WTC11 (cell line): Measurements from ENCODE around the gene RAB3D. TPM values are rescaled to one million over a fixed set of nuclear protein-coding genes. Genes with fewer than 3 reads are reported as not detected.

Experiments used
- ATAC-seq: fragments of 200-7000 bp; cut with Tn5 transposase; 2 replicates; pipeline ENCODE4 v1.10.0; 2021; ENCODE audit warnings: mild to moderate bottlenecking, moderate library complexity
- CTCF ChIA-PET: fragments of 300-600 bp; sonication (Branson Sonifier 250); formaldehyde crosslinking; loops from one replicate; lab custom pipeline; 2021; ENCODE audit warnings: antibody characterized with exemption; lab: Charles Lee
- POLR2A ChIA-PET: fragments of 350-600 bp; sonication (Branson Sonifier 250); formaldehyde crosslinking; loops from one replicate; lab custom pipeline; 2021; ENCODE audit warnings: antibody characterized with exemption; lab: Charles Lee
- DNase-seq: peaks from one replicate; pipeline ENCODE4 v3.0.0; 2021; ENCODE audit warnings: low spot score
- H3K27ac Mint-ChIP-seq: 2 replicates; pipeline ENCODE4 v1.8.0; 2021; ENCODE audit warnings: mixed read lengths
- H3K27me3 Mint-ChIP-seq: 2 replicates; pipeline ENCODE4 v1.8.0; 2021; ENCODE audit warnings: low read depth, mild to moderate bottlenecking, moderate library complexity, mixed read lengths
- H3K36me3 Mint-ChIP-seq: 2 replicates; pipeline ENCODE4 v1.8.0; 2021; ENCODE audit warnings: mixed read lengths
- H3K4me1 Mint-ChIP-seq: 2 replicates; pipeline ENCODE4 v1.8.0; 2022; ENCODE audit warnings: mixed read lengths
- H3K4me3 Mint-ChIP-seq: 2 replicates; pipeline ENCODE4 v1.8.0; 2021; ENCODE audit warnings: mild to moderate bottlenecking, moderate library complexity, mixed read lengths
- H3K9me3 Mint-ChIP-seq: 2 replicates; pipeline ENCODE4 v1.8.0; 2021; ENCODE audit warnings: mixed read lengths
- FOXK1 ChIP-seq: sonication (generic); formaldehyde crosslinking; IDR thresholded peaks from 2 replicates; pipeline ENCODE4 v1.8.0; 2022; ENCODE audit warnings: mild to moderate bottlenecking, moderate library complexity, missing genetic modification reagents
- GRHL2 ChIP-seq: fragments of 250-450 bp; sonication (Bioruptor Pico); IDR thresholded peaks from 2 replicates; pipeline ENCODE4 v1.8.0; 2022; ENCODE audit warnings: mild to moderate bottlenecking, moderate library complexity; ENCODE audit not compliant: insufficient replicate concordance, severe bottlenecking
- GTF2I ChIP-seq: fragments of 250-450 bp; sonication (Bioruptor Pico); conservative IDR thresholded peaks from 2 replicates; pipeline ENCODE4 v1.4.0; 2021; ENCODE audit warnings: mild to moderate bottlenecking
- PRRX2 ChIP-seq: fragments of 250-450 bp; sonication (Bioruptor Pico); IDR thresholded peaks from 2 replicates; pipeline ENCODE4 v1.8.0; 2021; ENCODE audit warnings: mild to moderate bottlenecking
- RELA ChIP-seq: sonication (generic); formaldehyde crosslinking; IDR thresholded peaks from 2 replicates; pipeline ENCODE4 v1.8.1; 2022; ENCODE audit warnings: missing genetic modification reagents, mild to moderate bottlenecking, borderline replicate concordance
- SMAD3 ChIP-seq: sonication (generic); formaldehyde crosslinking; IDR thresholded peaks from 2 replicates; pipeline ENCODE4 v1.8.0; 2022; ENCODE audit warnings: missing genetic modification reagents, mild to moderate bottlenecking, borderline replicate concordance
- SMAD4 ChIP-seq: sonication (generic); formaldehyde crosslinking; IDR thresholded peaks from 2 replicates; pipeline ENCODE4 v1.8.0; 2022; ENCODE audit warnings: mild to moderate bottlenecking, missing genetic modification reagents
- SOX15 ChIP-seq: fragments of 250-450 bp; sonication (Bioruptor Pico); IDR thresholded peaks from 2 replicates; pipeline ENCODE4 v1.9.0; 2021; ENCODE audit warnings: mild to moderate bottlenecking
- TCF7 ChIP-seq: sonication (generic); formaldehyde crosslinking; IDR thresholded peaks from 2 replicates; pipeline ENCODE4 v1.8.0; 2022; ENCODE audit warnings: mild to moderate bottlenecking, low read depth, missing genetic modification reagents, moderate library complexity
- ZNF263 ChIP-seq: sonication (generic); formaldehyde crosslinking; IDR thresholded peaks from 2 replicates; pipeline ENCODE4 v1.8.1; 2022; ENCODE audit warnings: low read depth, mild to moderate bottlenecking, moderate library complexity, missing genetic modification reagents
- total RNA-seq: library from RNA; stranded (reverse); gene quantifications from 3 replicates; pipeline ENCODE4 v1.2.3, GENCODE V29; 2021
- TF ChIP-seq, protein P1 (sequence below): sonication (generic); formaldehyde crosslinking; IDR thresholded peaks from 2 replicates; pipeline ENCODE4 v1.8.1; 2022; ENCODE audit warnings: low read depth, mild to moderate bottlenecking, moderate library complexity, missing genetic modification reagents, borderline replicate concordance
- TF ChIP-seq, protein P2 (sequence below): sonication (generic); formaldehyde crosslinking; IDR thresholded peaks from 2 replicates; pipeline ENCODE4 v1.8.0; 2023; ENCODE audit warnings: missing genetic modification reagents, mild to moderate bottlenecking, borderline replicate concordance
- TF ChIP-seq, protein P3 (sequence below): sonication (generic); formaldehyde crosslinking; IDR thresholded peaks from 2 replicates; pipeline ENCODE4 v1.8.1; 2022; ENCODE audit warnings: mild to moderate bottlenecking, moderate library complexity, missing genetic modification reagents
- TF ChIP-seq, protein P4 (sequence below): sonication (generic); formaldehyde crosslinking; conservative IDR thresholded peaks from 2 replicates; pipeline ENCODE4 v1.8.1; 2022; ENCODE audit warnings: mild to moderate bottlenecking, missing genetic modification reagents
- TF ChIP-seq, protein P5 (sequence below): sonication (generic); formaldehyde crosslinking; IDR thresholded peaks from 2 replicates; pipeline ENCODE4 v1.8.0; 2022; ENCODE audit warnings: mild to moderate bottlenecking, missing genetic modification reagents
- TF ChIP-seq, protein P6 (sequence below): sonication (generic); formaldehyde crosslinking; IDR thresholded peaks from 2 replicates; pipeline ENCODE4 v1.8.1; 2022; ENCODE audit warnings: low read depth, missing genetic modification reagents, borderline replicate concordance
- TF ChIP-seq, protein P7 (sequence below): sonication (generic); formaldehyde crosslinking; IDR thresholded peaks from 2 replicates; pipeline ENCODE4 v1.8.1; 2023; ENCODE audit warnings: mild to moderate bottlenecking, missing genetic modification reagents, borderline replicate concordance
- TF ChIP-seq, protein P8 (sequence below): sonication (generic); formaldehyde crosslinking; IDR thresholded peaks from 2 replicates; pipeline ENCODE4 v1.8.1; 2023; ENCODE audit warnings: mild to moderate bottlenecking, missing genetic modification reagents, moderate library complexity
- TF ChIP-seq, protein P9 (sequence below): sonication (generic); formaldehyde crosslinking; IDR thresholded peaks from 2 replicates; pipeline ENCODE4 v1.8.1; 2023; ENCODE audit warnings: mild to moderate bottlenecking, missing genetic modification reagents

The RAB3D gene
- total RNA-seq, 1 experiment from 2014 or later = 18.9 TPM

DNA sequence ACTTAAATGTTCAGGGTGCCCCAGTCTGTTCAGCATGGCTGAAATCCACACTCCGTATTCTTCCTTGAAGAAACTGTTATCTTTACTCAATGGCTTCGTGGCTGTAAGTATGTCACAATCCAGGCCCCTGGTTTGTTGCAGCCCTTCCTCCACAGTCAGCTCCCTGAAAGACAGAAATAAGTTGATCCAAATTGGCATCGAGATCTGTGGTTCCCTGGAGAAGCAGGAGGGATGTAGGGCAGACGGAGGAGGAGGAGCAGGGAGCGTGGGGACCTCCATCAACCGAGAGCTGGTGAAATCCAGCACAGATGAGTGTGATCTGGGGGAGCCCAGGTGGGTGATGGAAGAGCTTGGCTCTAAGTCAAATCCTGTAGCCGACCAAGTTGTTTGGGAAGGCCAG, 43.2 kb downstream of the RAB3D start (continued):
- TF ChIP-seq, protein P1, sequence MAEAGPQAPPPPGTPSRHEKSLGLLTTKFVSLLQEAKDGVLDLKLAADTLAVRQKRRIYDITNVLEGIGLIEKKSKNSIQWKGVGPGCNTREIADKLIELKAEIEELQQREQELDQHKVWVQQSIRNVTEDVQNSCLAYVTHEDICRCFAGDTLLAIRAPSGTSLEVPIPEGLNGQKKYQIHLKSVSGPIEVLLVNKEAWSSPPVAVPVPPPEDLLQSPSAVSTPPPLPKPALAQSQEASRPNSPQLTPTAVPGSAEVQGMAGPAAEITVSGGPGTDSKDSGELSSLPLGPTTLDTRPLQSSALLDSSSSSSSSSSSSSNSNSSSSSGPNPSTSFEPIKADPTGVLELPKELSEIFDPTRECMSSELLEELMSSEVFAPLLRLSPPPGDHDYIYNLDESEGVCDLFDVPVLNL (CRISPR knock-in tag) = no peak
- no peak for TF ChIP-seq PRRX2 (CRISPR knock-in tag)
- TF ChIP-seq, protein P2, sequence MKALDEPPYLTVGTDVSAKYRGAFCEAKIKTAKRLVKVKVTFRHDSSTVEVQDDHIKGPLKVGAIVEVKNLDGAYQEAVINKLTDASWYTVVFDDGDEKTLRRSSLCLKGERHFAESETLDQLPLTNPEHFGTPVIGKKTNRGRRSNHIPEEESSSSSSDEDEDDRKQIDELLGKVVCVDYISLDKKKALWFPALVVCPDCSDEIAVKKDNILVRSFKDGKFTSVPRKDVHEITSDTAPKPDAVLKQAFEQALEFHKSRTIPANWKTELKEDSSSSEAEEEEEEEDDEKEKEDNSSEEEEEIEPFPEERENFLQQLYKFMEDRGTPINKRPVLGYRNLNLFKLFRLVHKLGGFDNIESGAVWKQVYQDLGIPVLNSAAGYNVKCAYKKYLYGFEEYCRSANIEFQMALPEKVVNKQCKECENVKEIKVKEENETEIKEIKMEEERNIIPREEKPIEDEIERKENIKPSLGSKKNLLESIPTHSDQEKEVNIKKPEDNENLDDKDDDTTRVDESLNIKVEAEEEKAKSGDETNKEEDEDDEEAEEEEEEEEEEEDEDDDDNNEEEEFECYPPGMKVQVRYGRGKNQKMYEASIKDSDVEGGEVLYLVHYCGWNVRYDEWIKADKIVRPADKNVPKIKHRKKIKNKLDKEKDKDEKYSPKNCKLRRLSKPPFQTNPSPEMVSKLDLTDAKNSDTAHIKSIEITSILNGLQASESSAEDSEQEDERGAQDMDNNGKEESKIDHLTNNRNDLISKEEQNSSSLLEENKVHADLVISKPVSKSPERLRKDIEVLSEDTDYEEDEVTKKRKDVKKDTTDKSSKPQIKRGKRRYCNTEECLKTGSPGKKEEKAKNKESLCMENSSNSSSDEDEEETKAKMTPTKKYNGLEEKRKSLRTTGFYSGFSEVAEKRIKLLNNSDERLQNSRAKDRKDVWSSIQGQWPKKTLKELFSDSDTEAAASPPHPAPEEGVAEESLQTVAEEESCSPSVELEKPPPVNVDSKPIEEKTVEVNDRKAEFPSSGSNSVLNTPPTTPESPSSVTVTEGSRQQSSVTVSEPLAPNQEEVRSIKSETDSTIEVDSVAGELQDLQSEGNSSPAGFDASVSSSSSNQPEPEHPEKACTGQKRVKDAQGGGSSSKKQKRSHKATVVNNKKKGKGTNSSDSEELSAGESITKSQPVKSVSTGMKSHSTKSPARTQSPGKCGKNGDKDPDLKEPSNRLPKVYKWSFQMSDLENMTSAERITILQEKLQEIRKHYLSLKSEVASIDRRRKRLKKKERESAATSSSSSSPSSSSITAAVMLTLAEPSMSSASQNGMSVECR (CRISPR knock-in tag) = no peak
- TF ChIP-seq, protein P3, sequence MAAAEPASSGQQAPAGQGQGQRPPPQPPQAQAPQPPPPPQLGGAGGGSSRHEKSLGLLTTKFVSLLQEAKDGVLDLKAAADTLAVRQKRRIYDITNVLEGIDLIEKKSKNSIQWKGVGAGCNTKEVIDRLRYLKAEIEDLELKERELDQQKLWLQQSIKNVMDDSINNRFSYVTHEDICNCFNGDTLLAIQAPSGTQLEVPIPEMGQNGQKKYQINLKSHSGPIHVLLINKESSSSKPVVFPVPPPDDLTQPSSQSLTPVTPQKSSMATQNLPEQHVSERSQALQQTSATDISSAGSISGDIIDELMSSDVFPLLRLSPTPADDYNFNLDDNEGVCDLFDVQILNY = no peak

DNA sequence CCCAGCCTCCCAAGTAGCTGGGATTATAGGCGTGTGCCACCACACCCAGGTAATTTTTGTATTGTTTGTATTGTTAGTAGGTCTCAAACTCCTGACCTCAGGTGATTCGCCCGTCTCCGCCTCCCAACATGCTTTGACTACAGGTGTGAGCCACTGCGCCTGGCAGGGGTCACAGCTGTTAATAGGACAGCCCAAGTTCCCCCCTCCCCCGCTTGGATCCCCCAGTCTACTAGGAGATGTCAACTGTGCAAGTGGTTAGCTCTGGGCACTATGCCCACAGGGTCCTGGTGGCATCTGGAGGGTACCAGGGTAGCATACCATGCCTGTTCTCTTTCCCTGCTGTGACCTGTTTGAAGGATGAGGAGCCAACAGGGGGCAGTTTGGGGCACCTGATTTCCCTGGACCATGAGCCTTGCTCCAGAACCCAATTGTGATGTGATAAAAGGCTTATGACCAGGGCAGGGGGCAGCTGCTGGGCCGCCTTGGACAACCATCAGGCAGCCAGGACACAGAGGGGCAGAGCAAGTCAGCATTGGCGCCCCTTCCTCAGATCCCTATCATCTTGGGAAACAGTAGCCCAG, 43.7 kb downstream of the RAB3D start, which contains the start of gene TSPAN16:
Gene TSPAN16 (plus strand): TSS at position 496 of the 581 bp plus-strand sequence. CDS start 138 bp downstream, outside the sequence.
- ChIA-PET CTCF (interaction anchor here (1.0 to 3.1 kb wide), 8 partner anchors 12 to 187 kb away, joined by 3 to 35 read pairs (median 3); partner anchors contain the start of gene EPOR), POLR2A (no interaction called here)
- TF ChIP-seq RELA (CRISPR knock-in tag) = no peak
- TF ChIP-seq, protein P4, sequence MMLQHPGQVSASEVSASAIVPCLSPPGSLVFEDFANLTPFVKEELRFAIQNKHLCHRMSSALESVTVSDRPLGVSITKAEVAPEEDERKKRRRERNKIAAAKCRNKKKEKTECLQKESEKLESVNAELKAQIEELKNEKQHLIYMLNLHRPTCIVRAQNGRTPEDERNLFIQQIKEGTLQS (CRISPR knock-in tag) = no peak
- TF ChIP-seq SOX15 = no peak
- TF ChIP-seq, protein P5, sequence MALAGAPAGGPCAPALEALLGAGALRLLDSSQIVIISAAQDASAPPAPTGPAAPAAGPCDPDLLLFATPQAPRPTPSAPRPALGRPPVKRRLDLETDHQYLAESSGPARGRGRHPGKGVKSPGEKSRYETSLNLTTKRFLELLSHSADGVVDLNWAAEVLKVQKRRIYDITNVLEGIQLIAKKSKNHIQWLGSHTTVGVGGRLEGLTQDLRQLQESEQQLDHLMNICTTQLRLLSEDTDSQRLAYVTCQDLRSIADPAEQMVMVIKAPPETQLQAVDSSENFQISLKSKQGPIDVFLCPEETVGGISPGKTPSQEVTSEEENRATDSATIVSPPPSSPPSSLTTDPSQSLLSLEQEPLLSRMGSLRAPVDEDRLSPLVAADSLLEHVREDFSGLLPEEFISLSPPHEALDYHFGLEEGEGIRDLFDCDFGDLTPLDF = no peak
- TF ChIP-seq, protein P6, sequence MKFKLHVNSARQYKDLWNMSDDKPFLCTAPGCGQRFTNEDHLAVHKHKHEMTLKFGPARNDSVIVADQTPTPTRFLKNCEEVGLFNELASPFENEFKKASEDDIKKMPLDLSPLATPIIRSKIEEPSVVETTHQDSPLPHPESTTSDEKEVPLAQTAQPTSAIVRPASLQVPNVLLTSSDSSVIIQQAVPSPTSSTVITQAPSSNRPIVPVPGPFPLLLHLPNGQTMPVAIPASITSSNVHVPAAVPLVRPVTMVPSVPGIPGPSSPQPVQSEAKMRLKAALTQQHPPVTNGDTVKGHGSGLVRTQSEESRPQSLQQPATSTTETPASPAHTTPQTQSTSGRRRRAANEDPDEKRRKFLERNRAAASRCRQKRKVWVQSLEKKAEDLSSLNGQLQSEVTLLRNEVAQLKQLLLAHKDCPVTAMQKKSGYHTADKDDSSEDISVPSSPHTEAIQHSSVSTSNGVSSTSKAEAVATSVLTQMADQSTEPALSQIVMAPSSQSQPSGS (CRISPR knock-in tag) = no peak
- TF ChIP-seq TCF7 = no peak
- TF ChIP-seq, protein P7, sequence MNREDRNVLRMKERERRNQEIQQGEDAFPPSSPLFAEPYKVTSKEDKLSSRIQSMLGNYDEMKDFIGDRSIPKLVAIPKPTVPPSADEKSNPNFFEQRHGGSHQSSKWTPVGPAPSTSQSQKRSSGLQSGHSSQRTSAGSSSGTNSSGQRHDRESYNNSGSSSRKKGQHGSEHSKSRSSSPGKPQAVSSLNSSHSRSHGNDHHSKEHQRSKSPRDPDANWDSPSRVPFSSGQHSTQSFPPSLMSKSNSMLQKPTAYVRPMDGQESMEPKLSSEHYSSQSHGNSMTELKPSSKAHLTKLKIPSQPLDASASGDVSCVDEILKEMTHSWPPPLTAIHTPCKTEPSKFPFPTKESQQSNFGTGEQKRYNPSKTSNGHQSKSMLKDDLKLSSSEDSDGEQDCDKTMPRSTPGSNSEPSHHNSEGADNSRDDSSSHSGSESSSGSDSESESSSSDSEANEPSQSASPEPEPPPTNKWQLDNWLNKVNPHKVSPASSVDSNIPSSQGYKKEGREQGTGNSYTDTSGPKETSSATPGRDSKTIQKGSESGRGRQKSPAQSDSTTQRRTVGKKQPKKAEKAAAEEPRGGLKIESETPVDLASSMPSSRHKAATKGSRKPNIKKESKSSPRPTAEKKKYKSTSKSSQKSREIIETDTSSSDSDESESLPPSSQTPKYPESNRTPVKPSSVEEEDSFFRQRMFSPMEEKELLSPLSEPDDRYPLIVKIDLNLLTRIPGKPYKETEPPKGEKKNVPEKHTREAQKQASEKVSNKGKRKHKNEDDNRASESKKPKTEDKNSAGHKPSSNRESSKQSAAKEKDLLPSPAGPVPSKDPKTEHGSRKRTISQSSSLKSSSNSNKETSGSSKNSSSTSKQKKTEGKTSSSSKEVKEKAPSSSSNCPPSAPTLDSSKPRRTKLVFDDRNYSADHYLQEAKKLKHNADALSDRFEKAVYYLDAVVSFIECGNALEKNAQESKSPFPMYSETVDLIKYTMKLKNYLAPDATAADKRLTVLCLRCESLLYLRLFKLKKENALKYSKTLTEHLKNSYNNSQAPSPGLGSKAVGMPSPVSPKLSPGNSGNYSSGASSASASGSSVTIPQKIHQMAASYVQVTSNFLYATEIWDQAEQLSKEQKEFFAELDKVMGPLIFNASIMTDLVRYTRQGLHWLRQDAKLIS (CRISPR knock-in tag) = no peak
- no peak for TF ChIP-seq SMAD4 (CRISPR knock-in tag)
- TF ChIP-seq GRHL2 = no peak
- TF ChIP-seq, protein P8, sequence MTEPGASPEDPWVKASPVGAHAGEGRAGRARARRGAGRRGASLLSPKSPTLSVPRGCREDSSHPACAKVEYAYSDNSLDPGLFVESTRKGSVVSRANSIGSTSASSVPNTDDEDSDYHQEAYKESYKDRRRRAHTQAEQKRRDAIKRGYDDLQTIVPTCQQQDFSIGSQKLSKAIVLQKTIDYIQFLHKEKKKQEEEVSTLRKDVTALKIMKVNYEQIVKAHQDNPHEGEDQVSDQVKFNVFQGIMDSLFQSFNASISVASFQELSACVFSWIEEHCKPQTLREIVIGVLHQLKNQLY (CRISPR knock-in tag) = no peak
- TF ChIP-seq ZNF263 (CRISPR knock-in tag) = no peak
- no peak for TF ChIP-seq GTF2I (CRISPR knock-in tag)
- TF ChIP-seq, protein P9, sequence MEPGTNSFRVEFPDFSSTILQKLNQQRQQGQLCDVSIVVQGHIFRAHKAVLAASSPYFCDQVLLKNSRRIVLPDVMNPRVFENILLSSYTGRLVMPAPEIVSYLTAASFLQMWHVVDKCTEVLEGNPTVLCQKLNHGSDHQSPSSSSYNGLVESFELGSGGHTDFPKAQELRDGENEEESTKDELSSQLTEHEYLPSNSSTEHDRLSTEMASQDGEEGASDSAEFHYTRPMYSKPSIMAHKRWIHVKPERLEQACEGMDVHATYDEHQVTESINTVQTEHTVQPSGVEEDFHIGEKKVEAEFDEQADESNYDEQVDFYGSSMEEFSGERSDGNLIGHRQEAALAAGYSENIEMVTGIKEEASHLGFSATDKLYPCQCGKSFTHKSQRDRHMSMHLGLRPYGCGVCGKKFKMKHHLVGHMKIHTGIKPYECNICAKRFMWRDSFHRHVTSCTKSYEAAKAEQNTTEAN (CRISPR knock-in tag) = no peak
- TF ChIP-seq FOXK1 (CRISPR knock-in tag) = no peak
- no peak for TF ChIP-seq SMAD3
- Mint-ChIP-seq H3K36me3 (no peaks in the 10 kb centered on the region), H3K27me3 (no peaks in the 10 kb centered on the region; the same call in 1 of the 2 replicates), H3K4me1 (peaks cover 12% of the 10 kb centered on the region), H3K4me3 (no peak within 1 kb of the TSS), H3K27ac (no peak within 1 kb of the TSS), H3K9me3 (no peaks in the 10 kb centered on the region)
- DNase-seq (no peak), ATAC-seq (no peak)
